Glomerular visceral epithelial cell (primary cell): ENCODE measurements around the gene GLYATL3.
"Not testable (repeated sequence)": the region's sequence is repeated elsewhere in the genome, so short reads cannot be mapped to it uniquely, and the experiment has no call there.

Experiments used
- DNase-seq: peaks from one replicate; pipeline ENCODE4 v3.0.0-alpha.2; 2016; ENCODE audit errors: extremely low spot score

The GLYATL3 gene

DNA sequence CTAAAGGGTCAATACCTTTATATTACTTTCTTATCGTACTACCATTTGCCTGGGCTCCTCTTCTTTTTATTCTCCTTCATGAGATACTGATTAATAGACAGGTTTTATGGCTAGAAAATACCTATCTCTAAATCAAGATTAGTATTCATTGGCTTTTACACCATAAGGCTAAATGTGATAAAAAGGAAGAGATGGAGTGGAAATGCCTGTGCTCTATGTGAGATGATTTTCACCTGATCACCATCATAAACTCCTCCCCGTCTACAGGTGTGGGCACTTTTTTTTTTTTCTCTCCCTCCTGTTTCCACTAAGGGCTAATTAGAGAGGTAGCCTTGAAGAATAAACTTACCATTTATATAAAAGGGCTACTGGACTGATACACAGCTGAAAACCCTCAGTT, at the start of gene GLYATL3:
GLYATL3 (plus strand) TSS at position 301 of the 400 bp plus-strand sequence. CDS start 12,068 bp downstream, outside the sequence.
- DNase-seq, result no peak

GRCh38 chr6:49453221-49453620, 46.5 kb upstream of the GLYATL3 start:
- DNase-seq, result no peak

- DNase-seq, result no peak
Measured at GRCh38 chr6:49454787-49455709, 44.7 kb upstream of the GLYATL3 start.

GRCh38 chr6:49457771-49458170, 42.0 kb upstream of the GLYATL3 start:
- peak; percentile 6 for DNase-seq

- no peak for DNase-seq
Measured at GRCh38 chr6:49462071-49462470, 37.7 kb upstream of the GLYATL3 start.

GRCh38 chr6:49462599-49462926, 37.2 kb upstream of the GLYATL3 start:
- DNase-seq, result peak; percentile 6

- peak; percentile 91 for DNase-seq
Measured at GRCh38 chr6:49462927-49463611, 36.7 kb upstream of the GLYATL3 start, which contains the start of the genes CENPQ and MMUT. CENPQ (plus strand) TSS chr6:49463370; CDS start chr6:49470177, 6,807 bp downstream. MMUT (minus strand) TSS chr6:49463253; CDS start chr6:49459466, 3,787 bp downstream.

GRCh38 chr6:49463612-49463967, 36.1 kb upstream of the GLYATL3 start:
- no peak for DNase-seq

DNA sequence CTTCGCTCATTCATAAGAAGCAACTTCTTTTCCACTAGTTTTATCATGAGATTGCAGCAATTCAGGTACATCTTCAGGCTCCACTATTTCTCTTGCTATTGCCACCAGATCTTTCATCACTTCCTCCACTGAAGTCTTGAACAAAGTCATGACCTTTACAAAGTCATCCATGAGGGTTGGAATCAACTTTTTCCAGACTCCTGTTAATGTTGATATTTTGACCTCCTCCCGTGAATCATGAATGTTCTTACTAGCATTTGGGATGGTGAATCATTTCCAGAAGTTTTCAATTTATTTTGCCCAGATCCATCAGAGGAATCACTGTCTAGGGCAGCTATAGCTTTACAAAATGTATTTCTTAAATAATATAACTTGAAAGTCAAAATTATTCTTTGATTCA, 35.0 kb upstream of the GLYATL3 start:
- DNase-seq, result no peak

DNA sequence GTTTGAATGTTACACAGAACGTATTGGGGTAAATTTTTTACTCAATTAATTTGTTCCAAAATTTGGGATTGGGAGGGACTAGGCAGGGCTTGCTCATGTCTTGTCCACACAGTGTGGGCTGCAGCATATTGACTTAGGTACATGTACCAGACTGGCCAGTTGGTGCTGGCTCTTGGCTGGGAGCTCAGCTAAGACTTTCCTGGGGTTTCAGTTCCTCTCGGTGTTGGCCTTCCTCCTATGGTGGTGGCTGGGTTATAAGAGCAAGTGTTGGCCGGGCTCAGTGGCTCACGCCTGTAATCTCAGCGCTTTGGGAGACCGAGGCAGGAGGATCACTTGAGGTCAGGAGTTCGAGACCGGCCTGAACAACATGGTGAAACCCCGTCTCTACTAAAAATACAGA, 31.7 kb upstream of the GLYATL3 start:
- no peak for DNase-seq

DNA sequence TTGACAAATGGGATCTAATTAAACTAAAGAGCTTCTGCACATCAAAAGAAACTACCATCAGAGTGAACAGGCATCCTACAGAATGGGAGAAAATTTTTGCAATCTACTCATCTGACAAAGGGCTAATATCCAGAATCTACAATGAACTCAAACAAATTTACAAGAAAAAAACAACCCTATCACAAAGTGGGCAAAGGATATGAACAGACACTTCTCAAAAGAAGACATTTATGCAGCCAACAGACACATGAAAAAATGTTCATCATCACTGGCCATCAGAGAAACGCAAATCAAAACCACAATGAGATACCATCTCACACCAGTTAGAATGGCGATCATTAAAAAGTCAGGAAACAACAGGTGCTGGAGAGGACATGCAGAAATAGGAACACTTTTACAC, 23.2 kb upstream of the GLYATL3 start:
- not testable (repeated sequence) for DNase-seq

DNA sequence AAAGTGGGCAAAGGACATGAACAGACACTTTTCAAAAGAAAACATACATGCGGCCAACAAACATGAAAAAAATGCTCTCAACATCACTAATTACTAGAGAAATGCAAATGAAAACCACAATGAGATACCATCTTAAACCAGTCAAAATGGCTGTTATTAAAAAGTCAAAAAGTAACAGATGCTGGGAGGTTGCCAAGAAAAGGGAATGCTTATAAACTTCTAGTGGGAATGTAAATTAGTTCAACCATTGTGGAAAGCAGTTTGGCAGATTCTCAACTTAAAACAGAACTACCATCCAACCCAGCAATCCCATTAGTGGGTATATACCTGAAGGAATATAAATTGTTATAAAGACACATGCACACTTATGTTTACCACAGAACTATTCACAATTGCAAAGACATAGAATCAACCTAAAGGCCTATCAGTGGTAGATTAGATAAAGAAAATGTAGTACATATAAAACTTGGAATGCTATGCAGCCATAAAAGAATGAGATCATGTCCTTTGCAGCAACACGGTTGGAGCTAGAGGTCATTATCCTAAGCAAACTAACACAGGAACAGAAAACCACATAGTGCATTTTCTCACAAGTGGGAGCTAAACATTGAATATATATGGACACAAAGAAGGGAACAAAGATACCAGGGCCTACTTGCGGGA, 20.3 kb upstream of the GLYATL3 start:
- no peak for DNase-seq

DNA sequence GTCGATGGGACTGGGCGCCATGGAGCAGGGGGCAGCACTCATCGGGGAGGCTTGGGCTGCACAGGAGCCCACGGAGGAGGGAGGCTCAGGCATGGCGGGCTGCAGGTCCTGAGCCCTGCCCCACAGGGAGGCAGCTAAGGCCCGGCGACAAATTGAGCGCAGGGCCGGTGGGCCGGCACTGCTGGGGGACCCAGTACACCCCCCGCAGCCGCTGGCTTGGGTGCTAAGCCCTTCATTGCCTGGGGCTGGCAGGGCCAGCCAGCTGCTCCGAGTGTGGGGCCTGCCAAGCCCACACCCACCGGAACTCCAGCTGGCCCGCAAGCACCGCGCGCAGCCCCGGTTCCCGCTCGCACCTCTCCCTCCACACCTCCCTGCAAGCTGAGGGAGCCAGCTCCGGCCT, 17.9 kb upstream of the GLYATL3 start:
- DNase-seq, result not testable (repeated sequence)

DNA sequence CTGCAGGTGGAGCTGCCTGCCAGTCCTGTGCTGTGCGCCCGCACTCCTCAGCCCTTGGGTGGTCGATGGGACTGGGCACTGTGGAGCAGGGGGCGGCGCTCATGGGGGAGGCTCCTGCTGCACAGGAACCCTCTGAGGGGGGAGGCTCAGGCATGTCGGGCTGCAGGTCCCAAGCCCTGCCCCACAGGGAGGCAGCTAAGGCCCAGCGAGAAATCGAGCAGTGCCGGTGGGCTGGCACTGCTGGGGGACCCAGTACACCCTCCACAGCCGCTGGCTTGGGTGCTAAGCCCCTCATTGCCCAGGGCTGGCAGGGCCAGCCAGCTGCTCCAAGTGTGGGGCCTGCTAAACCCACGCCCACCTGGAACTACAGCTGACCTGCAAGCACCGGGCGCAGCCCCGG, 16.3 kb upstream of the GLYATL3 start:
- not testable (repeated sequence) for DNase-seq

- no peak for DNase-seq
Measured at GRCh38 chr6:49490633-49491032, 9.1 kb upstream of the GLYATL3 start.

DNA sequence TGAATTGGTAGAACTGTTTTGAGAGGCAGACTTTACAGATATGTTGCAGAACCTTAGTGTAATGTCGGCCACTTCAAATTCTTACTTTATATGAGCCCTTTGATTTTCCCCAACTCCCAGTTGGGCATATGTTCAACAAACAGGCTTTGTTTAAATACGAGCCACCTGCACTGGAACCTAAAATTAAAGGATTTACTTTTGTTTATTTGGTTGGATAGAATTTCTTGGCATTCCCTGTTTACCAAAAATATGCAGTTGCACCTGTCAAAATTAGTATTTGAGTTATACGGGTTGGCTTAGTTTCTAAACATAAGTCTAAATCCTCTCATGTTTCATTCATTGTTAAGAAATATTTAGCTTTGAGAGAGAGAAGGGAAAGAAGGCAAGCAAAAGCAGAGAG, 2.4 kb upstream of the GLYATL3 start:
- no peak for DNase-seq

GRCh38 chr6:49499126-49499525, 597 bp upstream of the GLYATL3 start:
- no peak for DNase-seq

GRCh38 chr6:49504666-49505065, 4.9 kb downstream of the GLYATL3 start:
- no peak for DNase-seq

DNA sequence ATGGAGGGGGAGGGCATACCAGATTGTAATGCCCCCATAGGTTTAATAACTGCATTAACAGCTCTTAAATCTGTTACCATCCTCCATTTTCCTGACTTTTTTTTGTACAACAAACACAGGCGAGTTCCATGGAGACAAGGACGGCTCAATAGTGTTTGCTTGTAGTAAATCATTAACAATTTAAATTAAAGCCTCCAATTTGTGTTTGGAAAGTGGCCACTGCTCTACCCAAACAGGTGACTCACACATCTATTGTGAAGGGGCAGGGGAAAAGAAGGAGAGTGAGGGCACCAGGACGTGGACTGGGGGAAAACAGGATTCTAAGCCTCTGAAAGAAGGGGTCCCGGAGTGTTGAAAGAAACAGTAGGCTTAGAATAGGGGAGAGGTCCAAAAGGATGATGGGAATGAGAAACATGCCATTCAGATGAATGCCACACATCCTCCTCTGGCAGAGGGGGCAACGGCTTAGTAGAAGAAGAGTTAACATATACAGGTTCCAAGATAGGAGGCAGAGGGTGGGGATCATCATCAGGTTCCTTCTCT, 6.9 kb downstream of the GLYATL3 start:
- DNase-seq, result no peak

- DNase-seq, result no peak
Measured at GRCh38 chr6:49509342-49509741, 9.6 kb downstream of the GLYATL3 start.

- no peak for DNase-seq
Measured at GRCh38 chr6:49513153-49513989, 13.6 kb downstream of the GLYATL3 start.
